Neural cell (in vitro differentiated cells): ENCODE data around the gene ST14.

Experiments
- POLR2AphosphoS5 ChIP-seq: IDR thresholded peaks from 2 replicates; pipeline ENCODE4 v1.6.1; 2012
- TF ChIP-seq, protein P1 (sequence below): fragments of 450-650 bp; IDR thresholded peaks from 2 replicates; pipeline ENCODE4 v1.5.1; 2014; ENCODE audit warnings: antibody characterized with exemption, mild to moderate bottlenecking, moderate library complexity; ENCODE audit not compliant: poor library complexity, severe bottlenecking

DNA sequence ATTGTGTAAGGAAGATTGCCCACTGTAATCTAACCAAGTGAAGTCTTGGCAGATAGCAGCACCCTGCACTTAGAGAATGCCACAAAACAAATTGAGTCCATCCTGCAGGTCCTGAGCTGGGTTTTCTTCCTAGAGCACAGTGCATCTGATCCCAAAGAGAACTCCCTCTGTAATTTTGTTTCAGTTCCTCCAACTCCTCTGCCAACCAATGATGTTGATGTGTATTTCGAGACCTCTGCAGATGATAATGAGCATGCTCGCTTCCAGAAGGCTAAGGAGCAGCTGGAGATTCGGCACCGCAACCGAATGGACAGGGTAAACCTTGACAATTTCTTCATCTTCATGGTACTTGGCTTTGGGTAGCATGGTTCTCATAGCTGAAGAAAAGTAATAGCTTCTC lies 33.1 kb upstream of the ST14 start:
- TF ChIP-seq, protein P1, sequence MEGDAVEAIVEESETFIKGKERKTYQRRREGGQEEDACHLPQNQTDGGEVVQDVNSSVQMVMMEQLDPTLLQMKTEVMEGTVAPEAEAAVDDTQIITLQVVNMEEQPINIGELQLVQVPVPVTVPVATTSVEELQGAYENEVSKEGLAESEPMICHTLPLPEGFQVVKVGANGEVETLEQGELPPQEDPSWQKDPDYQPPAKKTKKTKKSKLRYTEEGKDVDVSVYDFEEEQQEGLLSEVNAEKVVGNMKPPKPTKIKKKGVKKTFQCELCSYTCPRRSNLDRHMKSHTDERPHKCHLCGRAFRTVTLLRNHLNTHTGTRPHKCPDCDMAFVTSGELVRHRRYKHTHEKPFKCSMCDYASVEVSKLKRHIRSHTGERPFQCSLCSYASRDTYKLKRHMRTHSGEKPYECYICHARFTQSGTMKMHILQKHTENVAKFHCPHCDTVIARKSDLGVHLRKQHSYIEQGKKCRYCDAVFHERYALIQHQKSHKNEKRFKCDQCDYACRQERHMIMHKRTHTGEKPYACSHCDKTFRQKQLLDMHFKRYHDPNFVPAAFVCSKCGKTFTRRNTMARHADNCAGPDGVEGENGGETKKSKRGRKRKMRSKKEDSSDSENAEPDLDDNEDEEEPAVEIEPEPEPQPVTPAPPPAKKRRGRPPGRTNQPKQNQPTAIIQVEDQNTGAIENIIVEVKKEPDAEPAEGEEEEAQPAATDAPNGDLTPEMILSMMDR, result no peak
- no peak for TF ChIP-seq POLR2AphosphoS5
